ENCODE results near the gene JMJD6. TPM values are rescaled to one million over a fixed set of nuclear protein-coding genes. Genes with fewer than 3 reads are reported as not detected.

JMJD6 gene
- total RNA-seq, 2 experiments from 2014 or later: 39.9 to 71.2 TPM

- intact Hi-C loops (cut with micrococcal nuclease; ENCODE audit: unreplicated experiment): no loop called here
- BruUV-seq (replicated peaks): no TSS peak
- no peaks in the 10 kb centered on the region for H4K20me1 ChIP-seq (ENCODE audit: insufficient read depth, low read length)
- H3K79me2 ChIP-seq (ENCODE audit: insufficient read depth, low read depth, low read length): peaks cover 24% of the 10 kb centered on the region
- no peak overlapping the region for H3K27ac ChIP-seq (ENCODE audit: low read depth, low read length, poor library complexity, severe bottlenecking)
- ChIA-PET CTCF (ENCODE audit: unreplicated experiment) (no interaction called here), POLR2A (no interaction called here)
- DNase-seq (ENCODE audit: low spot score): no peak
- H3K9me3 ChIP-seq (ENCODE audit: low read length): no peaks in the 10 kb centered on the region
- H3K36me3 ChIP-seq (ENCODE audit: insufficient read depth, low read length): peaks cover 97% of the 10 kb centered on the region
- H3K9me2 ChIP-seq (ENCODE audit: insufficient read depth, low read length): no peaks in the 10 kb centered on the region
- H3K4me1 ChIP-seq (ENCODE audit: insufficient read depth, low read length, poor library complexity, severe bottlenecking): peaks cover 15% of the 10 kb centered on the region
- H3K4me3 ChIP-seq (ENCODE audit: low read depth, low read length, poor library complexity, severe bottlenecking): no peak overlapping the region
- H3K4me2 ChIP-seq (ENCODE audit: low read length): no peak overlapping the region
- TF ChIP-seq CTCF (conservative IDR thresholded peaks at IDR 0.05; ENCODE audit: low read length): no peak
- no peak for TF ChIP-seq EZH2phosphoT487 (IDR thresholded peaks at IDR 0.05; ENCODE audit: borderline replicate concordance, low read depth, low read length)
- H2AFZ ChIP-seq (ENCODE audit: low read length): no peak overlapping the region
Measured at GRCh38 chr17:76720211-76720610, 6.2 kb downstream of the JMJD6 start.

GRCh38 chr17:76718516-76718915 is 7.9 kb downstream of the JMJD6 start:
- H3K9me3 ChIP-seq (ENCODE audit: low read length): no peaks in the 10 kb centered on the region
- DNase-seq (ENCODE audit: low spot score): no peak
- H3K27ac ChIP-seq (ENCODE audit: low read depth, low read length, poor library complexity, severe bottlenecking): no peak overlapping the region
- H4K20me1 ChIP-seq (ENCODE audit: insufficient read depth, low read length): no peaks in the 10 kb centered on the region; the same call in 1 of the 2 replicates
- no TSS peak for BruUV-seq (replicated peaks)
- TF ChIP-seq CTCF (conservative IDR thresholded peaks at IDR 0.05; ENCODE audit: low read length) (no peak), EZH2phosphoT487 (IDR thresholded peaks at IDR 0.05; ENCODE audit: borderline replicate concordance, low read depth, low read length) (no peak)
- no peak overlapping the region for H3K4me2 ChIP-seq (ENCODE audit: low read length)
- POLR2A ChIA-PET: interaction anchor here (1.0 kb wide), 1 partner anchor 27 kb away, joined by 3 read pairs; no protein-coding TSS in a partner anchor
- no peaks in the 10 kb centered on the region for H3K9me2 ChIP-seq (ENCODE audit: insufficient read depth, low read length)
- peaks cover 16% of the 10 kb centered on the region for H3K4me1 ChIP-seq (ENCODE audit: insufficient read depth, low read length, poor library complexity, severe bottlenecking)
- CTCF ChIA-PET (ENCODE audit: unreplicated experiment): no interaction called here
- no peak overlapping the region for H2AFZ ChIP-seq (ENCODE audit: low read length)
- peaks cover 10% of the 10 kb centered on the region for H3K79me2 ChIP-seq (ENCODE audit: insufficient read depth, low read depth, low read length)
- H3K36me3 ChIP-seq (ENCODE audit: insufficient read depth, low read length): peaks cover 97% of the 10 kb centered on the region
- intact Hi-C loops (cut with micrococcal nuclease; ENCODE audit: unreplicated experiment): no loop called here
- no peak overlapping the region for H3K4me3 ChIP-seq (ENCODE audit: low read depth, low read length, poor library complexity, severe bottlenecking)

GRCh38 chr17:76716839-76717215 is 9.6 kb downstream of the JMJD6 start:
- H3K79me2 ChIP-seq (ENCODE audit: insufficient read depth, low read depth, low read length): 0 out of 2 replicates have a peak, but pooled peaks cover 3% of the 10 kb centered on the region
- TF ChIP-seq CTCF (conservative IDR thresholded peaks at IDR 0.05; ENCODE audit: low read length) (no peak), EZH2phosphoT487 (IDR thresholded peaks at IDR 0.05; ENCODE audit: borderline replicate concordance, low read depth, low read length) (no peak)
- CTCF ChIA-PET (ENCODE audit: unreplicated experiment): no interaction called here
- POLR2A ChIA-PET: interaction anchor here (2.3 kb wide), 1 partner anchor 10 kb away, joined by 11 read pairs; the partner anchor contains the start of genes JMJD6 and METTL23
- no TSS peak for BruUV-seq (replicated peaks)
- no peak overlapping the region for H2AFZ ChIP-seq (ENCODE audit: low read length)
- H4K20me1 ChIP-seq (ENCODE audit: insufficient read depth, low read length): no peaks in the 10 kb centered on the region; the same call in 1 of the 2 replicates
- DNase-seq (ENCODE audit: low spot score): no peak
- no peak overlapping the region for H3K4me2 ChIP-seq (ENCODE audit: low read length)
- peaks cover 16% of the 10 kb centered on the region for H3K4me1 ChIP-seq (ENCODE audit: insufficient read depth, low read length, poor library complexity, severe bottlenecking)
- H3K9me3 ChIP-seq (ENCODE audit: low read length): no peaks in the 10 kb centered on the region
- H3K4me3 ChIP-seq (ENCODE audit: low read depth, low read length, poor library complexity, severe bottlenecking): no peak overlapping the region
- peaks cover 85% of the 10 kb centered on the region for H3K36me3 ChIP-seq (ENCODE audit: insufficient read depth, low read length)
- H3K27ac ChIP-seq (ENCODE audit: low read depth, low read length, poor library complexity, severe bottlenecking): no peak overlapping the region
- intact Hi-C loops (cut with micrococcal nuclease; ENCODE audit: unreplicated experiment): no loop called here
- no peaks in the 10 kb centered on the region for H3K9me2 ChIP-seq (ENCODE audit: insufficient read depth, low read length)
